ENCODE data around the gene LOXHD1. TPM values are rescaled to one million over a fixed set of nuclear protein-coding genes. Genes with fewer than 3 reads are reported as not detected.

The LOXHD1 gene
- not detected for total RNA-seq
- long read RNA-seq: 0 reads

- TF ChIP-seq CTCF (IDR thresholded peaks at IDR 0.05) (no peak), POLR2A (IDR thresholded peaks at IDR 0.05) (no peak)
- Histone ChIP-seq H3K4me1 (no peaks in the 10 kb centered on the region), H3K27ac (no peak within 1 kb of the TSS), H3K9me3 (no peaks in the 10 kb centered on the region), H3K4me3 (no peak within 1 kb of the TSS), H3K36me3 (no peaks in the 10 kb centered on the region), H3K27me3 (no peaks in the 10 kb centered on the region)
- WGBS (ENCODE audit: insufficient coverage, low coverage, low lambda C conversion rate, missing lambda C conversion rate): 65% methylated on average over 15 of the region's 25 CpGs
- ATAC-seq (no peak), DNase-seq (no peak)
- intact Hi-C loops (cut with DNase I): loop anchor here (5.0 to 10.0 kb wide), 3 partner anchors 373 to 503 kb away; no protein-coding TSS in a partner anchor
Measured at GRCh38 chr18:46657115-46657955, at the start of gene LOXHD1. Gene LOXHD1 (minus strand): TSS chr18:46657220. CDS start chr18:46657033, 187 bp downstream.

GRCh38 chr18:46705521-46705920 lies 48.5 kb upstream of the LOXHD1 start:
- no peaks in the 10 kb centered on the region for H3K4me1 ChIP-seq
- no peak overlapping the region for H3K4me3 ChIP-seq
- 71% methylated on average over 2 of the region's 5 CpGs for WGBS (ENCODE audit: insufficient coverage, low coverage, low lambda C conversion rate, missing lambda C conversion rate)
- H3K9me3 ChIP-seq: no peaks in the 10 kb centered on the region
- no peak for DNase-seq
- no peak overlapping the region for H3K27ac ChIP-seq
- no peaks in the 10 kb centered on the region for H3K27me3 ChIP-seq
- no peak for ATAC-seq
- intact Hi-C loops (cut with DNase I): no loop called here
- H3K36me3 ChIP-seq: no peaks in the 10 kb centered on the region
- no peak for TF ChIP-seq POLR2A (IDR thresholded peaks at IDR 0.05)
- no peak for TF ChIP-seq CTCF (IDR thresholded peaks at IDR 0.05)

GRCh38 chr18:46704816-46705215 lies 47.8 kb upstream of the LOXHD1 start:
- Histone ChIP-seq H3K9me3 (no peaks in the 10 kb centered on the region), H3K27me3 (no peaks in the 10 kb centered on the region), H3K27ac (no peak overlapping the region), H3K4me3 (no peak overlapping the region), H3K36me3 (no peaks in the 10 kb centered on the region), H3K4me1 (no peaks in the 10 kb centered on the region)
- TF ChIP-seq POLR2A (IDR thresholded peaks at IDR 0.05): no peak
- TF ChIP-seq CTCF (IDR thresholded peaks at IDR 0.05): no peak
- WGBS (ENCODE audit: insufficient coverage, low coverage, low lambda C conversion rate, missing lambda C conversion rate): 82% methylated on average over 3 of the region's 4 CpGs
- DNase-seq (no peak), ATAC-seq (no peak)
- intact Hi-C loops (cut with DNase I): no loop called here

GRCh38 chr18:46704189-46704588 lies 47.2 kb upstream of the LOXHD1 start:
- Histone ChIP-seq H3K4me1 (no peaks in the 10 kb centered on the region), H3K36me3 (no peaks in the 10 kb centered on the region), H3K4me3 (no peak overlapping the region), H3K27ac (no peak overlapping the region), H3K27me3 (no peaks in the 10 kb centered on the region), H3K9me3 (no peaks in the 10 kb centered on the region)
- TF ChIP-seq POLR2A (IDR thresholded peaks at IDR 0.05) (no peak), CTCF (IDR thresholded peaks at IDR 0.05) (no peak)
- intact Hi-C loops (cut with DNase I): no loop called here
- DNase-seq: no peak
- 62% methylated on average over 7 of the region's 7 CpGs for WGBS (ENCODE audit: insufficient coverage, low coverage, low lambda C conversion rate, missing lambda C conversion rate)
- ATAC-seq: no peak
